GM20431 (cell line): ENCODE data around the gene PLD1.

Experiments used
- in situ Hi-C: fragments of 300-500 bp; cut with MseI, MboI; formaldehyde crosslinking; loops from one replicate; pipeline ENCODE4 v1.15.0; 2020; ENCODE audit warnings: low sequenced_read_pairs; ENCODE audit not compliant: unreplicated experiment

PLD1 gene

DNA sequence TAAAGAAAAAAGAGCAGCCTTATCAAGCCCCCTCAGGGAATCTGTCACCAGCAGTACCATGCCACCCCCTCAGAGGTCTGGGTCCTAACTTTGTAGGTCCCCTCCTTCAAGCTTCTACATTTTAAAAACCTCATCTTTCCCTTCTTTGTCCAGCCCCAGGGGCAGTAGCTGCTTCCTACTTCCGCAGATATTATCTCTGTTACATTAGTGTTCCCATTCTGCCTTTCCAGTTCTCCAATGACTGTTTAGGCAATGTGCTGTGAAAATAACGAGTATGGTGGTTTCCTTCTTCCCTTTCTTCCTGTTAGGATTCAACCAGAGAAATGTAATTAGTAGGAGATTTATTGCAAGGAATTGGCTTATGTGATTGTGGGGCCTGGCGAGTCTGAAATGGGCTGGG, 224.0 kb downstream of the PLD1 start:
- in situ Hi-C loops, result no loop called here

- in situ Hi-C loops, result no loop called here
Measured at GRCh38 chr3:171585039-171585438, 225.2 kb downstream of the PLD1 start.

DNA sequence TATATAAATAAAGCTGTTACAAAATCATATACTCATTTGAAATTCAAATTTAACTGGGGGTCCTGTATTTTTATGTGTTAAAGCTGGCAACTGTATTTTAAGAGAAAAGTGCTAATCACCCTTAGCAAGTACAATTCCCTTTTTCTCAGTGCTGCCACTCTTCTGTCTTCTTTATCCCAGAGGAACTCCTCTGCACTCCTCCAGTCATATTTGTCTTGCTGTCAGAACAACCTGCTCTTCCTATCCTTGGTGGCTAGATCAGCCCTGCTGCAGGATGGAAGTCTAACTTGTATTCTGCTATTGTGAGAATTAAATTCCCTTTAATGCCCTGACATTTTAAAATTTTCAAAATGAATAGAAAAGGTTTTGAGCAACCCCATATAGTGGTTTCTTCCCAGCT, 226.2 kb downstream of the PLD1 start:
- in situ Hi-C loops, result no loop called here

GRCh38 chr3:171574556-171575240, 235.6 kb downstream of the PLD1 start:
- in situ Hi-C loops, result loop anchor here (25.0 kb wide), 2 partner anchors 412 to 612 kb away; no protein-coding TSS in a partner anchor

DNA sequence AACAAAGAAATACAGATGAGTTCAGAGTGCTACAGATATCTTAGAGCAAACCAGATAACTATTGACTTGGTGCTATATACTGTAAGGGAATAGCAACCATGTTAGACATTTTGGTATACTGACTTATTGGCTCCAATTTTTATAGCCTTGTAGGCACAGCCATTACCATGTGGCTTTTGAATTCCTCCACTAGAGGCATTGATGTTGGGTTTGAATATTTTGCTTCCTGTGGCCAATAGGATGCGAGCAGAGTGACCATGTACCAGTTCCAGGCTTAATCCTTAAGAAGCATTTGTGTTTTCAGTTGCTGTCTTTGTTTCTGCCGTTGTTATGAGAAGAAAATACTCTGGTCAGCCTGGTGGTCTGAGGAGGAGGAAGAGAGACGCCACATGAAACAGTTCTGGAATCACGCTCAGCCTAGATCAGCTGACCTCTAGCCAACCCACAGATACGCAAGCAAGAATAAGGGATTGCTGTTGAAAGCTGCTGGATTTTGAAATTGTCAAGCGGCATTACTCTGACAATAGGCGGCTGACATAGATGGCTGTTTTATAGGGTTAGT, 240.6 kb downstream of the PLD1 start:
- in situ Hi-C loops, result loop anchor here (25.0 kb wide), 2 partner anchors 407 to 607 kb away; no protein-coding TSS in a partner anchor

DNA sequence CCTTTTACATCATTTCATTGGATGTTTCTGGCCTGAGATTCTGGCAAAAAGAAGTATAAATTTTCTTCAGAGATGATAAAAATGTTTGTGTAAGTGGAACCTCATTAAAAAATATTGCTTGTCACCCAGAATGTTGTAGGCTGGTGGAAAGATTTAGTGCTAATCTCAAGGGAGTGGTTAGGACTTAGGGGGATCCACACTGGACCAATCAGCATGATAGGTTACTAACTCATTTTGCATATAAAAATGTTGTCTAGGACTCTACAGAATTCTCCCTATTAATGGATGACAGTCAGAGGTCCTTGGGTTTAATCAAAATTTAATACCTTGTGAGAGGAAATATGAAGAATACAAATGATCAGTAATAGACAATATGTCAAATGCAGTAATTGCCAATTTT, 241.5 kb downstream of the PLD1 start:
- in situ Hi-C loops, result loop anchor here (25.0 kb wide), 2 partner anchors 406 to 606 kb away; no protein-coding TSS in a partner anchor

GRCh38 chr3:171566803-171567422, 243.4 kb downstream of the PLD1 start:
- in situ Hi-C loops, result loop anchor here (25.0 kb wide), 2 partner anchors 405 to 605 kb away; no protein-coding TSS in a partner anchor

DNA sequence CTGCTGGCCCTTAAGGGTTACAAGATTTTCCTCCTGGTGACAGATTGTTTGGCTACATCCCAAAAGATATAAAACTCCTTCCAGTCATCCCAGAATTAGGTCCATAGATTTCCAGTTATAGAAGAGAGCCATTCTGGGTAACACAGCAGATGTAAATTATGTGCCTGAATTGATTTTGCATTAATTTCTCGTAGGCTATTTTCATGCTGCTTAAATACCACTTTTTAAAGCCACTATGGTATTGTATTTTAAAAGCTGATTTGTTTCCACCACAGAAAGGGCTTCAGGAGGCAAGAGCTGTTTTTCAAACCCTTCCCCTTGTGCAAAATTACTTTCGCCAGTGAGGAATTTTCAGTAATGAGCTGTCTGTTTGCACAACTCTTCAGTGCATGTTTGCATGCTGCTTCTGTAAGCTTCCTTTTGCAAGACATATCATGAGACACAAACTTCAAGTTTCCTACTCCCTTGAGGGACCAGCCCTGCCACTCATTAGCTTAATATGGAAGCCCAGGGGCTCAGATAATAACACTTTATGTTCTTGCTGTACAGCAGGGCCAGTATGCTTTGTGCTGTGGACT, 244.7 kb downstream of the PLD1 start:
- in situ Hi-C loops, result loop anchor here (25.0 kb wide), 2 partner anchors 403 to 603 kb away; no protein-coding TSS in a partner anchor

DNA sequence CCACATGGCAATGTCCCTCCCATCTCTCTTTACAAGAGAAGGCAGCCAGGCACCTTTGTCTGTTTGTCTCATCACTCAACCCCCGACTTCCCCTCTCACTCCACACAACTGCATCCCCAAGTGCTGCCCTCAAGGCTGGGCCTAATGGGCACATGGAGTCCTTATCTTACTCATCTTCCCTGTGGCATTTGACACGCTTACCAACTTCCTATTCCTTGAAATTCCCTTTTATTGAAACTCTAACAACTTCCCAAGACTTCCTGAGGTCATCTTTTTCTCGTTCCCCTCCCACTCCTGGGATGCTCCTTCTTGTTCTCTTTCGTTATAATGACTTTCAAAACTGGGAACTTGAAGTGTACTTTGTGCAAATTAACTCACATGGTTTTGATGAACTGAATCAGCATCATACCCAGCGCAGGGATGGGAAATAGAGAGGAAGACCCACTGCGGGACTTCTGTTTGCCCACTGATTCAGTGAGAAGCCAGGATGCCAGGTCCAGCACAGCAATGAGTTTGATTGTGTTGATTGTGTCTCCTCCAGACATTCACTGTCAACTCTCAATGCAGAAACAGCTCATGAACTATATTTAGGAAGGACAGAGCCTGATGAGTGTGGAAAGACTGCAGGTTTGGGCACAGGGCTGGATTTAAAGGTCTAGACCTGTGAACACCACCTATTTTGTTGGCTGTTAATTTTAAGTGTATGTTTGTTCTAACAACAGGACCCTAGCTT, 245.4 kb downstream of the PLD1 start:
- in situ Hi-C loops, result loop anchor here (25.0 kb wide), 2 partner anchors 403 to 603 kb away; no protein-coding TSS in a partner anchor

DNA sequence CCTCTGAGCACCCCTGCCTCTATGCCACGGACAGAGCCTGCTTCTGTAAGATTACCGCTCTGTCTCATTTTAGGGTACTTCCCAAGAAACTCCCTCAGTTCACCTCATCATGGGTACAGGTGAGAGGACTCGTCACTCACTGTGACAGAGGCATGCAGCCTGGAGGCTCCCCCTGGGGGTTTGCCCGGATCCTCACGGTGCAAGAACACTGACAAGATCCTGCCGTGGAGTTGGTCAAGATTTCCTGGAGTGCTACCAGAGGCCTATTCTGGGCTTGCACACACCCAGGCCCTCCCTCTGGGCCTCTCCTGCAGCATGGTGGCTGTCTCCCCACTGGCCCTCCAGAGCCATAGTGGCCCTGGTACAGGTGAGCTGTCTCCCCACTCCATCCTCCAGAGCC, 247.0 kb downstream of the PLD1 start:
- in situ Hi-C loops, result loop anchor here (25.0 kb wide), 2 partner anchors 401 to 601 kb away; no protein-coding TSS in a partner anchor

GRCh38 chr3:171562459-171562858, 247.8 kb downstream of the PLD1 start:
- in situ Hi-C loops, result loop anchor here (25.0 kb wide), 2 partner anchors 400 to 600 kb away; no protein-coding TSS in a partner anchor

DNA sequence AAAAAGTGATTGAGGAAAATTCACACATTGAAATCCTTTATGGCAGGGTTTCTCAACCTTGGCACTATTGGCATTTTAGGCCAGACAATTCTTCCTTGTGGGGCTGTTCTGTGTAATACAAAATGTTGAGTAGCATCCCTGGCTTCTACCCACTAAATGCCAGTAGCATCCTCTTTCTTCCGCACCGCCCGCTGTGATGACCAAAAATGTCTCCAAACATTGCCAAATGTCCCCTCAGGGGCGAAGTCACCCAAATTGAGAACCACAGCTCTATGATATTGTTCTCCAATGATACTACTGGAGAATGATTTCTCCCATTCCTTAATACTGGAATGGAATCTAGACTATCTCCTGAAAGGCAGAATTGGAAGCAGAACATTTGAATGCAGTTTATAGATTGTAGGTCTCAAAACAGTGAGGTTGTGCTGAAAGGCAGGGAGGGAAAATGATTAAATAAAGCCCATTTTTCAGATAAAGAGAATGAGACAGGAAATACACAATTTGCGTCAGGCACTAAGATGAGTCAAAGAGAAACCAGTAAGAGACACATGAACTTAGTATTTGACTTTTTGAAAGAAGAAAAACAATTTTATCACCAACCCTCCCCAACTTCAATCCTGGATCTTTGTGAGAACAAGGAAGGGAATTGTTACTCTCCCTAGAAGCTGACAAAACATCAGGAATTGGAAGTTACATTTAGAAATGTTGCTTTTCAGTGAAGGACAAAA, 248.5 kb downstream of the PLD1 start:
- in situ Hi-C loops, result loop anchor here (25.0 kb wide), 2 partner anchors 399 to 599 kb away; no protein-coding TSS in a partner anchor

- in situ Hi-C loops, result loop anchor here (25.0 kb wide), 2 partner anchors 397 to 597 kb away; no protein-coding TSS in a partner anchor
Measured at GRCh38 chr3:171559586-171559985, 250.7 kb downstream of the PLD1 start.

DNA sequence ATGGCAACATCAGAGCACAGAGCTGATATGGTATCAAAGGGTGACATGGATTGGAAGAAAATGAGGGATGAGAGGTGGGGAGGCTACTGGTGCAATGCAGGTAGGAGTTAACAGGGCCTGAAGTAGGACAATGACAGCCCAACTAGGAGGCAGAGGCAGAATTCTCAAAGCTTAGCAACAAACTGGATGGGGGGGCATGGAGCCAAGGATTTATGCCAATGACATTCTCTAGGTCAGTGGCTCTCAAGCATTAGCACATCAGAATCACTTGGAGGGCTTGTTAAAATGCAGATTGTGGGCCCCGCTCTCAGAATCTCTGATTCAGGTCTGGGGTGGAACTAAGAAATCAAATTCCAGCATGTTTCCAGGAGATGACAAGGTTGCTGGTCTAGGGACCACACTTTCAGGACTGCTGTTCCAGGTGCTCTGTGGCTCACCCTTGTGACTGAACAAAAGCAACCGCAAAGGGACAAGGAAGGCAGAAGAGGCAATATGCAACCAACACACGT, 252.0 kb downstream of the PLD1 start:
- in situ Hi-C loops, result loop anchor here (25.0 kb wide), 2 partner anchors 396 to 596 kb away; no protein-coding TSS in a partner anchor

DNA sequence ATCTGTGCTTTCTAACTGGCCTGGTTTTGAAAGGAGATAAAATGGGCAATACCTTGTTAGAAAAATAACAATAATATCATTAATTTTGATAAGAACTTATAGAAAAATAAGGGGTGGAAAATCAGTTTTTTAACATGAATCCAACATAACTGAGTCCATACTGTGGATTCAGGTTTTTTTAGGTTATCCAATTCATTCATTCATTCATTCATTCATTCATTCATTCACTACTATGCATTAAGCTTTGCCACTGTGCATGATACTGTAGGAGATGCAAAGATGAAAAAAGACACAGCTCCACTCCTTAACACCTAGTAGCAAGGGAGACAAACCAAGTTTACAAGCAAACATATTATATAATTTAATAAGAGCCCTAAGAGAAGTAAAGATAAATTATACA, 253.1 kb downstream of the PLD1 start:
- in situ Hi-C loops, result loop anchor here (25.0 kb wide), 2 partner anchors 395 to 595 kb away; no protein-coding TSS in a partner anchor

GRCh38 chr3:171556574-171557145, 253.6 kb downstream of the PLD1 start:
- in situ Hi-C loops, result loop anchor here (25.0 kb wide), 2 partner anchors 394 to 594 kb away; no protein-coding TSS in a partner anchor

DNA sequence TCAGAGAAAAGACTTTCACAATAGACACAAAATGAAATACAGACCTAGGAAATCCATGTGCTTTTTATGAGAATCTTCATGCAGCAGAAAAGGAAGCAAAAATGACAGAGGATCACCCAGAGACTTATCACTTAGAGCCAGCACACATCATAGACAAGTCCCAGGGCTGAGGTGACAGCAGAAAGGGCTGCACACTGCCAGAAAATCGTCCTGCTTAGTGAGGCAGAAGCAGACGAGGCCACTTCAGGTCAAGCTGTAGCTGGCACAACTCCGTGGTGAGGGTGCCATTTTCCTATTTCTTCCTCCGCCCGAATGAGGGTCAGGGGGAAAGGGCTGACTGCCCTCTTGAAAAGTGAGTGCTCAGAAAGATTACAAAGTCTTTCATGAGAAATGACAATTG, 254.1 kb downstream of the PLD1 start:
- in situ Hi-C loops, result loop anchor here (25.0 kb wide), 2 partner anchors 394 to 594 kb away; no protein-coding TSS in a partner anchor

DNA sequence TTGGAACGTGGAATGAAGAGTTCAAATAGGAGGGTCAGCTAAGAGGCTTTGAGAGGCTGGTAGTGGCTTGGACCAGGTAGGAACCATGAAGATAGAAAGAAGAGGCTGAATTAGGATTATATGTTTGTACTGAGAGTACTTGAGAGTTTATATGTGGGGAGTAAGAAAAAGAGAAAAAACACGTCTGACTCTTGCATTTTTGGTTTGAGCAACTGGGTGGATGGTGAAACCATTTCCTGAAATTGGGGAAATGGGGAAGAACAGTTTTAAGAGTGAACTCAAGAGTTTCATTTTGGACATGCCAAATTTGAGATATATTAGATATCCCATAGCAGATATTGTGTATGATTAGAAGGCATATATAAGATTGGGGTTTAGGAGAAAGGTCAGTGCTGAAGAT, 257.2 kb downstream of the PLD1 start:
- in situ Hi-C loops, result loop anchor here (25.0 kb wide), 2 partner anchors 391 to 591 kb away; no protein-coding TSS in a partner anchor
